ENCODE data around the gene CALML6.
A peak's percentile ranks its signal among the peaks of the same experiment; 100 is the strongest.

Gene CALML6

GRCh38 chr1:1869469-1869868 is 45.6 kb upstream of the CALML6 start (continued):
- no peak for TF ChIP-seq ZNF214 (tag by site-specific recombination; IDR thresholded peaks at IDR 0.05; ENCODE audit: borderline replicate concordance)
- TF ChIP-seq ELK4 (IDR thresholded peaks at IDR 0.05; ENCODE audit: borderline replicate concordance, low read depth, low read length) = no peak
- no peak for TF ChIP-seq YY2 (tag by site-specific recombination; IDR thresholded peaks at IDR 0.05)

- ChIA-PET POLR2A (interaction anchor here (0.6 to 1.2 kb wide), 2 partner anchors 27 to 223 kb away, joined by 3 read pairs; no protein-coding TSS in a partner anchor), CTCF (interaction anchor here (0.5 kb wide), 1 partner anchor 14 kb away, joined by 3 read pairs; no protein-coding TSS in a partner anchor)
- Histone ChIP-seq H3K9me3 (ENCODE audit: control insufficient read depth, insufficient read depth, low read depth, low read length) (no peaks in the 10 kb centered on the region), H3K4me3 (ENCODE audit: low read depth, low read length) (no peak overlapping the region), H3K27ac (ENCODE audit: extremely low read depth, low read depth, low read length) (no peak overlapping the region; the same call in 1 of the 2 replicates), H3K4me1 (ENCODE audit: control insufficient read depth, insufficient read depth, low read length) (no peaks in the 10 kb centered on the region; the same call in 1 of the 2 replicates), H3K36me3 (ENCODE audit: control insufficient read depth in 2 of 2, insufficient read depth in 1 of 2, low read length in 2 of 2) (peaks cover 10 to 46% of the 10 kb centered on the region in 2 experiments; a peak in 2 of 3 replicates)
- TF ChIP-seq KLF7 (tag by site-specific recombination; IDR thresholded peaks at IDR 0.05; ENCODE audit: borderline replicate concordance) (no peak), SCRT2 (tag by site-specific recombination; IDR thresholded peaks at IDR 0.05) (peak; percentile 66), KLF8 (tag by site-specific recombination; IDR thresholded peaks at IDR 0.05) (no peak), ZNF114 (tag by site-specific recombination; IDR thresholded peaks at IDR 0.05) (no peak), ZNF571 (tag by site-specific recombination; IDR thresholded peaks at IDR 0.05) (no peak)
Measured at GRCh38 chr1:1872329-1872994, 42.6 kb upstream of the CALML6 start.

- H3K36me3 ChIP-seq (ENCODE audit: control insufficient read depth in 2 of 2, insufficient read depth in 1 of 2, low read length in 2 of 2) = peaks cover 10 to 49% of the 10 kb centered on the region in 2 experiments; a peak in 2 of 3 replicates
- no peaks in the 10 kb centered on the region for H3K9me3 ChIP-seq (ENCODE audit: control insufficient read depth, insufficient read depth, low read depth, low read length)
- CTCF ChIA-PET = no interaction called here
- peak; percentile 76 for TF ChIP-seq ZFHX2 (tag by site-specific recombination; conservative IDR thresholded peaks at IDR 0.05)
- TF ChIP-seq ZSCAN4 (tag by site-specific recombination; IDR thresholded peaks at IDR 0.05) = no peak
- peak; percentile 76 for TF ChIP-seq EGR2 (tag by site-specific recombination; IDR thresholded peaks at IDR 0.05; ENCODE audit: low read depth)
- POLR2A ChIA-PET = interaction anchor here (1.4 kb wide), 1 partner anchor 10 kb away, joined by 4 read pairs; no protein-coding TSS in a partner anchor
- no peaks in the 10 kb centered on the region; the same call in 1 of the 2 replicates for H3K4me1 ChIP-seq (ENCODE audit: control insufficient read depth, insufficient read depth, low read length)
- H3K4me3 ChIP-seq (ENCODE audit: low read depth, low read length) = no peak overlapping the region
- no peak overlapping the region for H3K27ac ChIP-seq (ENCODE audit: extremely low read depth, low read depth, low read length)
Measured at GRCh38 chr1:1873186-1873585, 41.9 kb upstream of the CALML6 start.

- ChIA-PET POLR2A (interaction anchor here (0.6 to 1.3 kb wide), 4 partner anchors 10 to 93 kb away, joined by 3 to 6 read pairs (median 4); no protein-coding TSS in a partner anchor), CTCF (interaction anchor here (0.9 to 1.1 kb wide), 2 partner anchors 10 to 170 kb away, joined by 3 to 4 read pairs; no protein-coding TSS in a partner anchor)
- H3K27ac ChIP-seq (ENCODE audit: extremely low read depth, low read depth, low read length) = no peak overlapping the region
- TF ChIP-seq ZNF701 (tag by site-specific recombination; IDR thresholded peaks at IDR 0.05) (no peak), ZNF324 (tag by site-specific recombination; IDR thresholded peaks at IDR 0.05) (no peak), ZFHX2 (tag by site-specific recombination; conservative IDR thresholded peaks at IDR 0.05) (no peak), ZNF623 (tag by site-specific recombination; IDR thresholded peaks at IDR 0.05) (no peak), ZXDB (tag by site-specific recombination; IDR thresholded peaks at IDR 0.05) (no peak), ZNF585B (tag by site-specific recombination; IDR thresholded peaks at IDR 0.05) (no peak), HOXA7 (CRISPR knock-in tag; IDR thresholded peaks at IDR 0.05; ENCODE audit: borderline replicate concordance) (no peak), ZNF341 (tag by site-specific recombination; IDR thresholded peaks at IDR 0.05; ENCODE audit: low read depth) (no peak), ZNF280C (tag by site-specific recombination; IDR thresholded peaks at IDR 0.05) (no peak), SETDB1 (IDR thresholded peaks at IDR 0.05; ENCODE audit: insufficient read length, low read length) (peak; percentile 30)
Measured at GRCh38 chr1:1874901-1875300, 40.2 kb upstream of the CALML6 start.

More at GRCh38 chr1:1874901-1875300, 40.2 kb upstream of the CALML6 start:
- peaks cover 10 to 63% of the 10 kb centered on the region in 2 experiments; a peak in 2 of 3 replicates for H3K36me3 ChIP-seq (ENCODE audit: control insufficient read depth in 2 of 2, insufficient read depth in 1 of 2, low read length in 2 of 2)
- no peaks in the 10 kb centered on the region; the same call in 1 of the 2 replicates for H3K4me1 ChIP-seq (ENCODE audit: control insufficient read depth, insufficient read depth, low read length)
- H3K4me3 ChIP-seq (ENCODE audit: low read depth, low read length) = no peak overlapping the region
- no peaks in the 10 kb centered on the region for H3K9me3 ChIP-seq (ENCODE audit: control insufficient read depth, insufficient read depth, low read depth, low read length)
